GM12878 (cell line): ENCODE measurements around the gene IKZF1. TPM values are rescaled to one million over a fixed set of nuclear protein-coding genes. Genes with fewer than 3 reads are reported as not detected.
A peak's percentile ranks its signal among the peaks of the same experiment; 100 is the strongest.

Source experiments
- ATAC-seq: fragments of 200-7000 bp; cut with Tn5 transposase; 3 replicates; pipeline ENCODE4 v1.9.1; 2020; ENCODE audit warnings: mild to moderate bottlenecking, moderate library complexity
- BruUV-seq: library from RNA; stranded (reverse); fragments of 400-500 nt; replicated peaks from 2 replicates; lab custom pipeline; 2021; lab: Mats Ljungman, UMichigan
- CTCF ChIA-PET: fragments of 300-600 bp; sonication (Branson Sonifier 250); formaldehyde crosslinking; extraction: SDS; loops from one replicate; lab custom pipeline; 2021; ENCODE audit warnings: inconsistent platforms; lab: Yijun Ruan, JAX
- POLR2A ChIA-PET: fragments of 350-600 bp; formaldehyde crosslinking; extraction: SDS; loops from one replicate; lab custom pipeline; 2021; ENCODE audit warnings: inconsistent platforms; lab: Charles Lee
- RAD21 ChIA-PET: fragments of 300-600 bp; sonication (Branson Sonifier 250); formaldehyde crosslinking; loops from one replicate; lab custom pipeline; 2023; ENCODE audit warnings: antibody characterized with exemption; ENCODE audit not compliant: unreplicated experiment; lab: Charles Lee
- SMC1A ChIA-PET: fragments of 300-600 bp; sonication (Branson Sonifier 250); formaldehyde crosslinking; loops from one replicate; lab custom pipeline; 2023; ENCODE audit not compliant: unreplicated experiment, uncharacterized antibody; lab: Charles Lee
- DNase-seq: peaks from one replicate; pipeline ENCODE4 v3.0.0-alpha.2; 2011; ENCODE audit warnings: low read depth, low spot score
- FAIRE-seq: peaks from 3 replicates; lab custom pipeline; 2011; peaks lifted over from hg19 to GRCh38; lab: Jason Lieb, UNC
- H2AFZ ChIP-seq: 2 replicates; pipeline ENCODE4 v1.6.0; 2011; ENCODE audit warnings: low read depth, low read length, control low read depth; ENCODE audit not compliant: control insufficient read depth
- H3K27ac ChIP-seq: 2 replicates; pipeline ENCODE4 v1.5.1; 2011; ENCODE audit warnings: control low read depth; ENCODE audit not compliant: control insufficient read depth, insufficient read depth
- H3K27me3 ChIP-seq, 2 experiments: replicated peaks in 1 of 2; 2 replicates each; pipeline versions ENCODE4 v1.6.0 to v1.6.1; 2011; ENCODE audit warnings: low read length in 1 of 2; ENCODE audit not compliant: control insufficient read depth in 2 of 2, insufficient read depth in 2 of 2
- H3K36me3 ChIP-seq, 2 experiments: 2 replicates each; pipeline ENCODE4 v1.5.1; 2011; ENCODE audit warnings: low read length in 1 of 2; ENCODE audit not compliant: control insufficient read depth in 2 of 2, insufficient read depth in 2 of 2
- H3K4me1 ChIP-seq: 2 replicates; pipeline ENCODE4 v1.6.1; 2011; ENCODE audit warnings: mild to moderate bottlenecking, low read length, moderate library complexity, mixed read lengths; ENCODE audit not compliant: control insufficient read depth, insufficient read depth
- H3K4me2 ChIP-seq: 2 replicates; pipeline ENCODE4 v1.6.0; 2011; ENCODE audit warnings: control low read depth; ENCODE audit not compliant: control insufficient read depth, insufficient read depth
- H3K4me3 ChIP-seq: fragments of 200-600 bp; sonication (generic); 2 replicates; pipeline ENCODE4 v1.5.1; 2016
- H3K79me2 ChIP-seq: 2 replicates; pipeline ENCODE4 v1.6.0; 2011; ENCODE audit warnings: low read length; ENCODE audit not compliant: control insufficient read depth, insufficient read depth
- H3K9ac ChIP-seq: 2 replicates; pipeline ENCODE4 v1.8.0; 2011; ENCODE audit warnings: low read length, control low read depth, mixed read lengths; ENCODE audit not compliant: control insufficient read depth, insufficient read depth
- H3K9me3 ChIP-seq: replicated peaks from 3 replicates; pipeline ENCODE4 v1.5.1; 2011; ENCODE audit warnings: mild to moderate bottlenecking, low read length; ENCODE audit not compliant: control insufficient read depth, insufficient read depth
- H4K20me1 ChIP-seq: 2 replicates; pipeline ENCODE4 v1.6.0; 2011; ENCODE audit not compliant: control insufficient read depth, insufficient read depth
- CREB1 ChIP-seq: IDR thresholded peaks from 2 replicates; pipeline ENCODE4 v1.6.1; 2012; ENCODE audit warnings: low read depth, mild to moderate bottlenecking, inconsistent platforms
- EGR1 ChIP-seq, 2 experiments: IDR thresholded peaks; 1 replicate in 1 of 2; 2 replicates in 1 of 2; pipeline ENCODE4 v1.6.1; 2011 to 2012; ENCODE audit warnings: low read depth in 2 of 2, low read length in 2 of 2, borderline replicate concordance in 1 of 2, mild to moderate bottlenecking in 1 of 2, moderate library complexity in 1 of 2
- SP1 ChIP-seq: IDR thresholded peaks from one replicate; pipeline ENCODE4 v1.6.1; 2011; ENCODE audit warnings: low read depth, low read length
- STAT1 ChIP-seq: fragments of 450-650 bp; conservative IDR thresholded peaks from 2 replicates; pipeline ENCODE4 v1.6.1; 2014; ENCODE audit warnings: antibody characterized with exemption, mild to moderate bottlenecking
- ZNF24 ChIP-seq: fragments of 450-650 bp; IDR thresholded peaks from 2 replicates; pipeline ENCODE4 v1.6.1; 2017; ENCODE audit warnings: antibody characterized with exemption, mild to moderate bottlenecking
- ZNF274 ChIP-seq: IDR thresholded peaks from one replicate; pipeline ENCODE4 v1.8.0; 2011; ENCODE audit not compliant: insufficient read length, insufficient read depth
- WGBS: methylation state at CpG from one replicate; pipeline ENCODE4 v1.1.6; 2016; ENCODE audit warnings: low lambda C conversion rate; ENCODE audit not compliant: insufficient replicate concordance, insufficient coverage; ENCODE audit errors: missing lambda C conversion rate; 5-methylcytosine and 5-hydroxymethylcytosine counted together
- in situ Hi-C: fragments of 300-500 bp; cut with MboI; formaldehyde crosslinking; loops from 9 replicates; pipeline ENCODE4 v1.14.3; 2018; ENCODE audit warnings: mixed read lengths
- intact Hi-C: fragments of 100-400 bp; cut with micrococcal nuclease; formaldehyde crosslinking; loops from one replicate; pipeline ENCODE4 v1.14.2; 2022; ENCODE audit not compliant: unreplicated experiment
- polyA plus RNA-seq, 11 experiments: library from polyadenylated mRNA; depleted of rRNA in 4 of 11; unstranded in 6 of 11; stranded (reverse) in 5 of 11; fragments of >200 nt; fragmentation: Nextera tagmentation in 4 of 11; fragmentation: Illumina TruSeq in 1 of 11; extraction: Ambion mirVana in 4 of 11; extraction: Trizol in 1 of 11; gene quantifications; 1 replicate in 1 of 11; 2 replicates in 10 of 11; pipeline versions ENCODE4 v1.2.1 to v1.2.3, GENCODE V29; 2011 to 2016; ENCODE audit warnings: inconsistent platforms in 2 of 11, missing spikeins in 2 of 11, low read depth in 1 of 11
- total RNA-seq, 4 experiments: library from RNA; depleted of rRNA in 3 of 4; stranded (reverse); fragments of >200 nt in 3 of 4; fragmentation: Illumina TruSeq in 1 of 4; extraction: Trizol in 1 of 4; gene quantifications; 2 replicates each; pipeline versions ENCODE4 v1.2.1 to v1.2.3, GENCODE V29; 2013 to 2021
- TF ChIP-seq, protein P1 (sequence below): fragments of 150-350 bp; IDR thresholded peaks from 2 replicates; pipeline ENCODE4 v1.6.1; 2014; ENCODE audit warnings: mild to moderate bottlenecking, low read depth, low read length
- TF ChIP-seq, protein P2 (sequence below): fragments of 450-650 bp; IDR thresholded peaks from 2 replicates; pipeline ENCODE4 v1.6.1; 2018; ENCODE audit warnings: mild to moderate bottlenecking, low read depth, moderate library complexity; ENCODE audit not compliant: partially characterized antibody
- TF ChIP-seq, protein P3 (sequence below): fragments of 450-650 bp; formaldehyde crosslinking; IDR thresholded peaks from 2 replicates; pipeline ENCODE4 v1.4.0; 2022; ENCODE audit warnings: mild to moderate bottlenecking, moderate library complexity
- TF ChIP-seq, protein P4 (sequence below): fragments of 450-650 bp; formaldehyde crosslinking; IDR thresholded peaks from 2 replicates; pipeline ENCODE4 v1.5.0; 2022; ENCODE audit warnings: mild to moderate bottlenecking, missing genetic modification characterization

Gene IKZF1
- total and polyA plus RNA-seq, 10 of the 15 experiments (the other 5 are each of a cell fraction or from before 2014, with no cell fraction given): 27.2 to 125 (median 71.6) TPM

GRCh38 chr7:50449501-50449880 is 145.0 kb downstream of the IKZF1 start:
- H3K9me3 ChIP-seq: no peaks in the 10 kb centered on the region
- peak overlapping the region; percentile 77 for H3K4me3 ChIP-seq
- ChIA-PET RAD21 (interaction anchor here (1.4 to 2.9 kb wide), 3 partner anchors 32 to 306 kb away, joined by 3 to 17 read pairs (median 3); no protein-coding TSS in a partner anchor), SMC1A (interaction anchor here (1.2 to 2.4 kb wide), 4 partner anchors 25 to 332 kb away, joined by 3 to 6 read pairs (median 4); no protein-coding TSS in a partner anchor), CTCF (interaction anchor here (1.8 to 3.6 kb wide), 4 partner anchors 18 to 307 kb away, joined by 6 to 15 read pairs (median 8); no protein-coding TSS in a partner anchor), POLR2A (interaction anchor here (0.6 kb wide), 1 partner anchor 42 kb away, joined by 3 read pairs; no protein-coding TSS in a partner anchor)
- WGBS: 1% methylated on average over 5 of the region's 5 CpGs
- H3K27ac ChIP-seq: peak overlapping the region; percentile 28; the same call in 1 of the 2 replicates
- peaks cover 16% of the 10 kb centered on the region for H3K79me2 ChIP-seq
- no peak overlapping the region; the same call in 1 of the 2 replicates for H2AFZ ChIP-seq
- peak overlapping the region; percentile 58 for H3K9ac ChIP-seq
- H3K27me3 ChIP-seq: no peaks in the 10 kb centered on the region; a peak in 1 of 4 replicates
- FAIRE-seq (no peak), DNase-seq (no peak), ATAC-seq (peak; percentile 11)
- peaks cover 0 to 2% of the 10 kb centered on the region in 2 experiments; a peak in 2 of 4 replicates for H3K36me3 ChIP-seq
- H3K4me1 ChIP-seq: peaks cover 16% of the 10 kb centered on the region
- intact Hi-C loops (no loop called here), in situ Hi-C loops (no loop called here)
- peak overlapping the region; percentile 85 for H3K4me2 ChIP-seq
- BruUV-seq: no TSS peak
- H4K20me1 ChIP-seq: no peaks in the 10 kb centered on the region
- no peak for TF ChIP-seq SP1
- no peak for TF ChIP-seq ZNF274
- TF ChIP-seq, protein P1, sequence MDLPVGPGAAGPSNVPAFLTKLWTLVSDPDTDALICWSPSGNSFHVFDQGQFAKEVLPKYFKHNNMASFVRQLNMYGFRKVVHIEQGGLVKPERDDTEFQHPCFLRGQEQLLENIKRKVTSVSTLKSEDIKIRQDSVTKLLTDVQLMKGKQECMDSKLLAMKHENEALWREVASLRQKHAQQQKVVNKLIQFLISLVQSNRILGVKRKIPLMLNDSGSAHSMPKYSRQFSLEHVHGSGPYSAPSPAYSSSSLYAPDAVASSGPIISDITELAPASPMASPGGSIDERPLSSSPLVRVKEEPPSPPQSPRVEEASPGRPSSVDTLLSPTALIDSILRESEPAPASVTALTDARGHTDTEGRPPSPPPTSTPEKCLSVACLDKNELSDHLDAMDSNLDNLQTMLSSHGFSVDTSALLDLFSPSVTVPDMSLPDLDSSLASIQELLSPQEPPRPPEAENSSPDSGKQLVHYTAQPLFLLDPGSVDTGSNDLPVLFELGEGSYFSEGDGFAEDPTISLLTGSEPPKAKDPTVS: no peak
- TF ChIP-seq, protein P2, sequence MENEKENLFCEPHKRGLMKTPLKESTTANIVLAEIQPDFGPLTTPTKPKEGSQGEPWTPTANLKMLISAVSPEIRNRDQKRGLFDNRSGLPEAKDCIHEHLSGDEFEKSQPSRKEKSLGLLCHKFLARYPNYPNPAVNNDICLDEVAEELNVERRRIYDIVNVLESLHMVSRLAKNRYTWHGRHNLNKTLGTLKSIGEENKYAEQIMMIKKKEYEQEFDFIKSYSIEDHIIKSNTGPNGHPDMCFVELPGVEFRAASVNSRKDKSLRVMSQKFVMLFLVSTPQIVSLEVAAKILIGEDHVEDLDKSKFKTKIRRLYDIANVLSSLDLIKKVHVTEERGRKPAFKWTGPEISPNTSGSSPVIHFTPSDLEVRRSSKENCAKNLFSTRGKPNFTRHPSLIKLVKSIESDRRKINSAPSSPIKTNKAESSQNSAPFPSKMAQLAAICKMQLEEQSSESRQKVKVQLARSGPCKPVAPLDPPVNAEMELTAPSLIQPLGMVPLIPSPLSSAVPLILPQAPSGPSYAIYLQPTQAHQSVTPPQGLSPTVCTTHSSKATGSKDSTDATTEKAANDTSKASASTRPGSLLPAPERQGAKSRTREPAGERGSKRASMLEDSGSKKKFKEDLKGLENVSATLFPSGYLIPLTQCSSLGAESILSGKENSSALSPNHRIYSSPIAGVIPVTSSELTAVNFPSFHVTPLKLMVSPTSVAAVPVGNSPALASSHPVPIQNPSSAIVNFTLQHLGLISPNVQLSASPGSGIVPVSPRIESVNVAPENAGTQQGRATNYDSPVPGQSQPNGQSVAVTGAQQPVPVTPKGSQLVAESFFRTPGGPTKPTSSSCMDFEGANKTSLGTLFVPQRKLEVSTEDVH: no peak
- TF ChIP-seq, protein P3, sequence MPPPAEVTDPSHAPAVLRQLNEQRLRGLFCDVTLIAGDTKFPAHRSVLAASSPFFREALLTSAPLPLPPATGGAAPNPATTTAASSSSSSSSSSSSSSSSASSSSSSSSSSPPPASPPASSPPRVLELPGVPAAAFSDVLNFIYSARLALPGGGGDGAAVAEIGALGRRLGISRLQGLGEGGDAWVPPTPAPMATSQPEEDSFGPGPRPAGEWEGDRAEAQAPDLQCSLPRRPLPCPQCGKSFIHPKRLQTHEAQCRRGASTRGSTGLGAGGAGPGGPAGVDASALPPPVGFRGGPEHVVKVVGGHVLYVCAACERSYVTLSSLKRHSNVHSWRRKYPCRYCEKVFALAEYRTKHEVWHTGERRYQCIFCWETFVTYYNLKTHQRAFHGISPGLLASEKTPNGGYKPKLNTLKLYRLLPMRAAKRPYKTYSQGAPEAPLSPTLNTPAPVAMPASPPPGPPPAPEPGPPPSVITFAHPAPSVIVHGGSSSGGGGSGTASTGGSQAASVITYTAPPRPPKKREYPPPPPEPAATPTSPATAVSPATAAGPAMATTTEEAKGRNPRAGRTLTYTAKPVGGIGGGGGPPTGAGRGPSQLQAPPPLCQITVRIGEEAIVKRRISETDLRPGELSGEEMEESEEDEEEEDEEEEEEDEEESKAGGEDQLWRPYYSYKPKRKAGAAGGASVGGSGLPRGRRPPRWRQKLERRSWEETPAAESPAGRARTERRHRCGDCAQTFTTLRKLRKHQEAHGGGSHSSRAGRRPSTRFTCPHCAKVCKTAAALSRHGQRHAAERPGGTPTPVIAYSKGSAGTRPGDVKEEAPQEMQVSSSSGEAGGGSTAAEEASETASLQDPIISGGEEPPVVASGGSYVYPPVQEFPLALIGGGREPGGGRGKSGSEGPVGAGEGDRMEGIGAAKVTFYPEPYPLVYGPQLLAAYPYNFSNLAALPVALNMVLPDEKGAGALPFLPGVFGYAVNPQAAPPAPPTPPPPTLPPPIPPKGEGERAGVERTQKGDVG (CRISPR knock-in tag): no peak
- TF ChIP-seq STAT1: no peak
- no peak for TF ChIP-seq ZNF24
- TF ChIP-seq, protein P4, sequence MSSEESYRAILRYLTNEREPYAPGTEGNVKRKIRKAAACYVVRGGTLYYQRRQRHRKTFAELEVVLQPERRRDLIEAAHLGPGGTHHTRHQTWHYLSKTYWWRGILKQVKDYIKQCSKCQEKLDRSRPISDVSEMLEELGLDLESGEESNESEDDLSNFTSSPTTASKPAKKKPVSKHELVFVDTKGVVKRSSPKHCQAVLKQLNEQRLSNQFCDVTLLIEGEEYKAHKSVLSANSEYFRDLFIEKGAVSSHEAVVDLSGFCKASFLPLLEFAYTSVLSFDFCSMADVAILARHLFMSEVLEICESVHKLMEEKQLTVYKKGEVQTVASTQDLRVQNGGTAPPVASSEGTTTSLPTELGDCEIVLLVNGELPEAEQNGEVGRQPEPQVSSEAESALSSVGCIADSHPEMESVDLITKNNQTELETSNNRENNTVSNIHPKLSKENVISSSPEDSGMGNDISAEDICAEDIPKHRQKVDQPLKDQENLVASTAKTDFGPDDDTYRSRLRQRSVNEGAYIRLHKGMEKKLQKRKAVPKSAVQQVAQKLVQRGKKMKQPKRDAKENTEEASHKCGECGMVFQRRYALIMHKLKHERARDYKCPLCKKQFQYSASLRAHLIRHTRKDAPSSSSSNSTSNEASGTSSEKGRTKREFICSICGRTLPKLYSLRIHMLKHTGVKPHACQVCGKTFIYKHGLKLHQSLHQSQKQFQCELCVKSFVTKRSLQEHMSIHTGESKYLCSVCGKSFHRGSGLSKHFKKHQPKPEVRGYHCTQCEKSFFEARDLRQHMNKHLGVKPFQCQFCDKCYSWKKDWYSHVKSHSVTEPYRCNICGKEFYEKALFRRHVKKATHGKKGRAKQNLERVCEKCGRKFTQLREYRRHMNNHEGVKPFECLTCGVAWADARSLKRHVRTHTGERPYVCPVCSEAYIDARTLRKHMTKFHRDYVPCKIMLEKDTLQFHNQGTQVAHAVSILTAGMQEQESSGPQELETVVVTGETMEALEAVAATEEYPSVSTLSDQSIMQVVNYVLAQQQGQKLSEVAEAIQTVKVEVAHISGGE (CRISPR knock-in tag): no peak
- TF ChIP-seq EGR1 (IDR thresholded peaks at IDR 0.05; ENCODE audit: borderline replicate concordance in 1 of 2, low read depth in 2 of 2, low read length in 2 of 2): no peak
- TF ChIP-seq CREB1: no peak
